ENCODE measurements around the gene CNTN5. TPM values are rescaled to one million over a fixed set of nuclear protein-coding genes. Genes with fewer than 3 reads are reported as not detected.

The CNTN5 gene
- polyA plus RNA-seq, 1 donor from 2014 or later = 1.1 TPM

- no peaks in the 10 kb centered on the region for H3K79me2 ChIP-seq (replicated peaks; ENCODE audit: insufficient read depth, low read length)
- H3K9me2 ChIP-seq (ENCODE audit: insufficient read depth, low read length) = no peaks in the 10 kb centered on the region
- TF ChIP-seq SMC3 (conservative IDR thresholded peaks at IDR 0.05; ENCODE audit: poor library complexity) (no peak), RAD21 (conservative IDR thresholded peaks at IDR 0.05) (no peak), POLR2AphosphoS5 (IDR thresholded peaks at IDR 0.05) (no peak), EZH2 (IDR thresholded peaks at IDR 0.05; ENCODE audit: borderline replicate concordance, insufficient read depth, low read length, poor library complexity, severe bottlenecking) (no peak), TAF1 (IDR thresholded peaks at IDR 0.05; ENCODE audit: low read depth) (no peak), MXI1 (conservative IDR thresholded peaks at IDR 0.05; ENCODE audit: poor library complexity, severe bottlenecking) (no peak), EP300 (conservative IDR thresholded peaks at IDR 0.05; ENCODE audit: poor library complexity, severe bottlenecking) (no peak), REST (IDR thresholded peaks at IDR 0.05; ENCODE audit: borderline replicate concordance) (no peak)
- no peaks in the 10 kb centered on the region for H3K9me3 ChIP-seq (ENCODE audit: low read length)
- no peaks in the 10 kb centered on the region for H3K36me3 ChIP-seq (ENCODE audit: insufficient read depth, low read length)
- no peaks in the 10 kb centered on the region for H4K20me1 ChIP-seq (ENCODE audit: insufficient read depth)
- H3F3A ChIP-seq (ENCODE audit: insufficient read depth, low read length, poor library complexity, severe bottlenecking) = no peaks in the 10 kb centered on the region
- H3K9ac ChIP-seq (ENCODE audit: low read length) = no peak overlapping the region
- no peak overlapping the region for H3K4me3 ChIP-seq (ENCODE audit: low read length)
- H3K4me2 ChIP-seq (ENCODE audit: low read length) = peak overlapping the region; percentile 28
- no peaks in the 10 kb centered on the region for H3K27me3 ChIP-seq (ENCODE audit: insufficient read depth, low read depth, low read length)
- no peak overlapping the region for H3K27ac ChIP-seq (ENCODE audit: low read length)
- no peak overlapping the region for H2AFZ ChIP-seq (ENCODE audit: low read depth, low read length)
Observed at GRCh38 chr11:99327066-99327465, 306.3 kb downstream of the CNTN5 start.

GRCh38 chr11:99327527-99327926, 306.8 kb downstream of the CNTN5 start:
- TF ChIP-seq RAD21 (conservative IDR thresholded peaks at IDR 0.05) (no peak), POLR2AphosphoS5 (IDR thresholded peaks at IDR 0.05) (peak; percentile 85), CTCF (IDR thresholded peaks at IDR 0.05; ENCODE audit: poor library complexity, severe bottlenecking) (no peak), REST (IDR thresholded peaks at IDR 0.05; ENCODE audit: borderline replicate concordance) (no peak), EP300 (conservative IDR thresholded peaks at IDR 0.05; ENCODE audit: poor library complexity, severe bottlenecking) (peak; percentile 94)
- no peak overlapping the region for H2AFZ ChIP-seq (ENCODE audit: low read depth, low read length)
- H3K4me3 ChIP-seq (ENCODE audit: low read length) = no peak overlapping the region
- H3K9ac ChIP-seq (ENCODE audit: low read length) = no peak overlapping the region
- H3K9me2 ChIP-seq (ENCODE audit: insufficient read depth, low read length) = no peaks in the 10 kb centered on the region
- H3K27me3 ChIP-seq (ENCODE audit: insufficient read depth, low read depth, low read length) = no peaks in the 10 kb centered on the region
- H3K36me3 ChIP-seq (ENCODE audit: insufficient read depth, low read length) = no peaks in the 10 kb centered on the region
- peak overlapping the region; percentile 28 for H3K4me2 ChIP-seq (ENCODE audit: low read length)
- H3K27ac ChIP-seq (ENCODE audit: low read length) = no peak overlapping the region
- no peaks in the 10 kb centered on the region for H3F3A ChIP-seq (ENCODE audit: insufficient read depth, low read length, poor library complexity, severe bottlenecking)
- H3K9me3 ChIP-seq (ENCODE audit: low read length) = no peaks in the 10 kb centered on the region
- no peaks in the 10 kb centered on the region for H4K20me1 ChIP-seq (ENCODE audit: insufficient read depth)
- H3K79me2 ChIP-seq (replicated peaks; ENCODE audit: insufficient read depth, low read length) = no peaks in the 10 kb centered on the region
